Adrenal gland (tissue), 12 donors: ENCODE data around the gene LPGAT1. TPM values are rescaled to one million over a fixed set of nuclear protein-coding genes. Genes with fewer than 3 reads are reported as not detected.
A peak's percentile ranks its signal among the peaks of the same experiment; 100 is the strongest.

Experiments used
- DNase-seq, 7 donors: peaks; one replicate each; pipeline ENCODE4 v3.0.0-alpha.2; 2019 to 2020
- H3K27ac ChIP-seq, 5 donors: fragments of 200-600 bp; sonication (generic) in 4 of 5; 1 replicate in 3 of 5; 2 replicates in 2 of 5; pipeline versions ENCODE4 v1.5.1 to v1.8.0; 2016 to 2020; ENCODE audit warnings: mild to moderate bottlenecking in 1 of 5
- H3K27me3 ChIP-seq: fragments of 200-600 bp; 2 replicates; pipeline ENCODE4 v1.8.0; 2021
- H3K36me3 ChIP-seq, 2 donors: fragments of 200-600 bp; replicated peaks in 1 of 2; 1 replicate in 1 of 2; 2 replicates in 1 of 2; pipeline versions ENCODE4 v1.5.1 to v1.8.0; 2018 to 2022
- H3K4me1 ChIP-seq, 2 donors: fragments of 200-600 bp; replicated peaks in 1 of 2; 1 replicate in 1 of 2; 2 replicates in 1 of 2; pipeline versions ENCODE4 v1.5.1 to v1.8.0; 2018 to 2021
- H3K4me3 ChIP-seq, 4 donors: fragments of 200-600 bp; sonication (generic) in 3 of 4; one replicate each; pipeline ENCODE4 v1.5.1; 2016 to 2018
- H3K9me3 ChIP-seq, 3 donors: fragments of 200-600 bp; sonication (generic) in 1 of 3; replicated peaks in 1 of 3; 1 replicate in 2 of 3; 2 replicates in 1 of 3; pipeline versions ENCODE4 v1.5.1 to v1.8.0; 2016 to 2021
- POLR2A ChIP-seq, 2 donors: fragments of 450-650 bp; IDR thresholded peaks; one replicate each; pipeline ENCODE4 v1.6.1; 2017; ENCODE audit warnings: antibody characterized with exemption in 2 of 2, mild to moderate bottlenecking in 2 of 2, moderate library complexity in 1 of 2
- WGBS, 4 donors: extraction: QIAGEN DNeasy Blood & Tissue Kit in 2 of 4; methylation state at CpG; one replicate each; pipeline versions ENCODE4 v1.1.5 to v1.1.7; 2013 to 2017; 5-methylcytosine and 5-hydroxymethylcytosine counted together
- intact Hi-C, 2 donors: fragments of 100-400 bp; cut with DNase I; formaldehyde crosslinking; loops; one replicate each; pipeline versions ENCODE4 v1.14.1 to v1.15.0; 2022 to 2023
- polyA plus RNA-seq, 3 donors: library from polyadenylated mRNA; stranded (reverse); fragments of 200-250 nt in 2 of 3; fragments of 350-450 nt in 1 of 3; fragmentation: Illumina TruSeq in 1 of 3; extraction: RNeasy Lipid Tissue Mini Kit (QIAGEN cat#74804) in 1 of 3; gene quantifications; one replicate each; pipeline ENCODE4 v1.2.3, GENCODE V29; 2013 to 2014
- total RNA-seq, 9 donors: library from RNA; depleted of rRNA in 4 of 9; stranded (reverse); fragments of >200 nt in 4 of 9; fragments of 120-200 nt in 1 of 9; fragmentation: NEBNext Ultra II Directional in 1 of 9; extraction: Animal tissue kit (Norgen Biotek cat#: 25700) in 1 of 9; gene quantifications; one replicate each; pipeline versions ENCODE4 v1.1.0 to v1.2.4, GENCODE V29; 2013 to 2023
- TF ChIP-seq, protein P1 (sequence below), 6 experiments: fragments of 450-650 bp in 4 of 6; fragments of 200-600 bp in 2 of 6; sonication (generic) in 1 of 6; IDR thresholded peaks; 1 replicate in 5 of 6; 2 replicates in 1 of 6; pipeline versions ENCODE4 v1.5.1 to v1.8.0; 2016 to 2021; ENCODE audit warnings: antibody characterized with exemption in 6 of 6, mild to moderate bottlenecking in 2 of 6, moderate library complexity in 1 of 6
- donor health status: healthy with polysubstance abuse.
- donor health status: Bipolar disorder and iron deficiency.
- donor health status: DM: yes; HTN: yes; CAD: no.
- donor health status: DM: no; HTN: no; CAD: no.
- donor health status: DM: no; HTN: no; CAD: no.
- donor health status: DM: yes; HTN: yes; CAD: no.

LPGAT1 gene
- total and polyA plus RNA-seq, 12 donors, result 10.7 to 113 (median 75.6) TPM

DNA sequence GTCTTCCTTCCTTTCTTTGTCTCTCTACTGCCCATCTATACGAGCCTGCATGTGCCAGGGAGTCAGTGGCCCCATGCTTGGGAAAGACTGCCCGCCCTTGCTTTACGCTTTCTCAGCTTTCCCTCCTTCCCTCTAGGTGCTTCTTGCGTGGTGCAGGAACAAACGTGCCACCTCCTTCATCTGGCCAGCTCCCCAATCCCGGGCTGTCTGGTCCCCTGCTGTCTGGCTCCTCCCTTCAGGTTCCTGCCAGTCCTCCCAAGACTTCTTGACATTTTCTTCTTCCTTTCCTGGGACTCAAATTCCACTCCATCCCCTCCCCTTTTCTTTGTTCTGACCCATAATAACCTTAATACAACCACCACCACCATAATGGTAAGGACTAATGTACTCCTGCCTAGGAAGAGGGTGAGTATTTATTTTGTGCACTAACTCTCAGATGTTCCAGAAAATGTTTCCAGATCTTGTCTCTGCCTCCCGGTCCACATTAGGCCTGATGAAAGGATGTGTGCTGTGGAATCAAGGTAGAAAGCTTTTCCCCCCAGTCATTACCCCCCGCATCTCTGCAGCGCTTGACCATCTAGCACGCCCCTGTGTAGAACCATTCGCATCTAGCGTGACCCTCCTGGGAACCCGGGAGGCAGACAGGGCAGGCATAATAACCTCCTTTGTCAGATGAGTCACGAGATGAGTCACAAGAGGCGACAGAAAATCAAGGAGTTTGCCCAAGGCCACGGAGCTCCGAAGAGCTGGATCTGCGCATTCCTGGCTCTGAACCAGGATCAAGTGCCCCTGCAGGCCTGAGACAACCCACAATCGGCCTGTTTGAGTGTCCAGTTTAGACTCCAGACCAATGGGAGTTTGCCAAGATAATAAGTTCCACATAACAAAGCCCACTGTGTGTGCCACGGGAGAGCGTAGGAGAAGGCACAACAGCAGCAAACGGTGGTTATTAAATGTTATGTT is 95.1 kb downstream of the LPGAT1 start:
- Histone ChIP-seq H3K36me3 (no peaks in the 10 kb centered on the region), H3K4me3 (no peak overlapping the region), H3K27me3 (no peaks in the 10 kb centered on the region), H3K4me1 (peaks cover 14 to 25% of the 10 kb centered on the region in 2 donors), H3K27ac (peak overlapping the region in 4 of 5 donors; percentile 12 to 78 (median 68)), H3K9me3 (no peaks in the 10 kb centered on the region)
- WGBS, 4 donors, result 48 to 53% (median 49%) methylated on average over 22 of the region's 22 CpGs
- no peak for TF ChIP-seq POLR2A (IDR thresholded peaks at IDR 0.05)
- TF ChIP-seq, protein P1, sequence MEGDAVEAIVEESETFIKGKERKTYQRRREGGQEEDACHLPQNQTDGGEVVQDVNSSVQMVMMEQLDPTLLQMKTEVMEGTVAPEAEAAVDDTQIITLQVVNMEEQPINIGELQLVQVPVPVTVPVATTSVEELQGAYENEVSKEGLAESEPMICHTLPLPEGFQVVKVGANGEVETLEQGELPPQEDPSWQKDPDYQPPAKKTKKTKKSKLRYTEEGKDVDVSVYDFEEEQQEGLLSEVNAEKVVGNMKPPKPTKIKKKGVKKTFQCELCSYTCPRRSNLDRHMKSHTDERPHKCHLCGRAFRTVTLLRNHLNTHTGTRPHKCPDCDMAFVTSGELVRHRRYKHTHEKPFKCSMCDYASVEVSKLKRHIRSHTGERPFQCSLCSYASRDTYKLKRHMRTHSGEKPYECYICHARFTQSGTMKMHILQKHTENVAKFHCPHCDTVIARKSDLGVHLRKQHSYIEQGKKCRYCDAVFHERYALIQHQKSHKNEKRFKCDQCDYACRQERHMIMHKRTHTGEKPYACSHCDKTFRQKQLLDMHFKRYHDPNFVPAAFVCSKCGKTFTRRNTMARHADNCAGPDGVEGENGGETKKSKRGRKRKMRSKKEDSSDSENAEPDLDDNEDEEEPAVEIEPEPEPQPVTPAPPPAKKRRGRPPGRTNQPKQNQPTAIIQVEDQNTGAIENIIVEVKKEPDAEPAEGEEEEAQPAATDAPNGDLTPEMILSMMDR (IDR thresholded peaks at IDR 0.05), result no peak
- peak; percentile 76 to 94 (median 89) for DNase-seq
- intact Hi-C loops, result no loop called here

DNA sequence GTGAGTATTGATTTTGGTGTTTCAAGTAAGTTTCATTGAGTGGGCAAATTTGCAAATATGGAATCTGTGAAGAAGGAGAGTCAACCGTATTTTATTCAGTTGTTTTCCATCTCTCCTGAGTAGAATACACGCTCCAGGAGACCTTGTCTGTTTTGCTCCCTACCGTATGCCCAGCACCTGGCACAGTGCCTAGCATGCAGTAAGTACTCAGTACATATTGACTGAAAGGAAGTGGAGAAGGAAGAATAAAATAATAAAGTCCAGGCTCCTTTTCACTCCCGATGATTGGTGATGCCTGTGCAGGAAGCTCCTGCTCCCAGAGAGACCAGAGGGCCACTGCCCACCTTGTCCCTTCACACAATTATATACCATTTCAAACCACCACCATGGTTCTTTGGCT is 95.8 kb downstream of the LPGAT1 start:
- no peaks in the 10 kb centered on the region for H3K27me3 ChIP-seq
- TF ChIP-seq POLR2A (IDR thresholded peaks at IDR 0.05), result no peak
- TF ChIP-seq, protein P1 (IDR thresholded peaks at IDR 0.05), result no peak
- no peaks in the 10 kb centered on the region for H3K36me3 ChIP-seq
- DNase-seq, result peak in 1 of 7 donors; percentile 23
- intact Hi-C loops, result no loop called here
- H3K4me3 ChIP-seq, result no peak overlapping the region
- H3K9me3 ChIP-seq, result no peaks in the 10 kb centered on the region
- WGBS, 4 donors, result 50 to 53% (median 51%) methylated on average over 4 of the region's 4 CpGs
- H3K27ac ChIP-seq, result peak overlapping the region in 1 of 5 donors; percentile 78
- H3K4me1 ChIP-seq, result peaks cover 14 to 21% of the 10 kb centered on the region in 2 donors

DNA sequence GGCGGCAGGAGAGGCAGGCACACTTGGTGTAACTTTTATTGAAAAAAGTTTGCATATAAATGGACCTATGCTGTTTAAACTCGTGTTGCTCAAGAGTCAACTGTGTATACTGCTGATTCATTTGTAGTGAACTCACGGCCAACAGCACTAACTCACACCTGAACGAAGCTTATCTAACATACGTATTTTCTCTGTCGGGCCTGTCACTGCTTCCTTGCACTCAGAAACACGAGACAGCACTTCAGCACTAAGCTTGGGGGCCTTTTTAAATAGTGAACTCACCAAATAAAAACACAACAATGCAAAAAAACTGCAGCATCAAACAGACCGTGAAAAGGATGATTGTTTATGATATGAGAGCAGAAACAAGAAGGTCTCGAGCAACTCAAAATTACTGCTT is 96.2 kb downstream of the LPGAT1 start:
- H3K27me3 ChIP-seq, result no peaks in the 10 kb centered on the region
- H3K9me3 ChIP-seq, result no peaks in the 10 kb centered on the region
- no peaks in the 10 kb centered on the region for H3K36me3 ChIP-seq
- 53 to 66% (median 58%) methylated on average over 9 of the region's 9 CpGs for WGBS, 4 donors
- peaks cover 14 to 16% of the 10 kb centered on the region in 2 donors for H3K4me1 ChIP-seq
- H3K27ac ChIP-seq, result no peak overlapping the region
- no peak for DNase-seq
- intact Hi-C loops, result no loop called here
- H3K4me3 ChIP-seq, result no peak overlapping the region
- TF ChIP-seq POLR2A (IDR thresholded peaks at IDR 0.05), result no peak
- TF ChIP-seq, protein P1 (IDR thresholded peaks at IDR 0.05), result no peak

DNA sequence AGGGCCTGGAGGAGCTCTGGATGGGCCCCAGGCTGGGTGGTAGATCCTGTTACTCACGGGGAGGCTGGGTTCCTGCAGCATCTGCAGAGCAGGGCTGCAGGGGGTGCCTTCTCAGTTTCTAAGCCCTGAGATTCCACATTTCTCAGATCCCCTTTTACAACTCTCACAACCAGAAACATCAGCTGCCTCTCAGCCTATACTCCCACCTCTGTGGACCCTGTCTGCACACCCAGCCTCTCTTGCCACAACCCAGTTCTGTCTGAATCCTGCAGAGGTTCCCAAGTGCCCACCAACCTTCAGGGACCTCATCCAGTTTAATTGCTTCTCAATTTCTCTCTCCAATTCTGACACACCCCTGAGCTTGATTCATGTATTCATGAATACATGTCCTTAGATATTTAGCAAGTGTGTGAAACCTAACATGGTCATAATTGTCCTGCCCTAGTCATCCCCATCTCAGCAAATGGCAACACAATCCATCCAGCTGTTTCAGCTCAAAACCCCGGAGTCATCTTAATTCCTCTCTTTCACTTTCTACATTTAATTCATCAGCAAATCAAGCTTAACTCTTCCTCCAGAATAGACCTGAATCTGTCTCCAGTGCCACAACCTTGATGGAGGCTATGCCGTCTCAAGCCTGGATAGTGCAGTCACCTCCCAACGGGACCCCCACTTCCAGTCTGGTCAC is 98.1 kb downstream of the LPGAT1 start:
- no peak overlapping the region for H3K4me3 ChIP-seq
- intact Hi-C loops, result no loop called here
- peaks cover 14 to 15% of the 10 kb centered on the region in 2 donors for H3K4me1 ChIP-seq
- H3K36me3 ChIP-seq, result no peaks in the 10 kb centered on the region
- H3K9me3 ChIP-seq, result no peaks in the 10 kb centered on the region
- TF ChIP-seq POLR2A (IDR thresholded peaks at IDR 0.05), result no peak
- TF ChIP-seq, protein P1 (IDR thresholded peaks at IDR 0.05), result no peak
- WGBS, 4 donors, result 81 to 86% (median 83%) methylated on average over 3 to 4 of the region's 4 CpGs
- DNase-seq, result no peak
- H3K27me3 ChIP-seq, result no peaks in the 10 kb centered on the region
- H3K27ac ChIP-seq, result no peak overlapping the region
